Choroid plexus epithelial cell (primary cell): ENCODE results near the gene CPLX1.

Experiments
- DNase-seq: peaks from one replicate; pipeline ENCODE4 v3.0.0-alpha.2; 2010; ENCODE audit warnings: low read depth
- H3K4me3 ChIP-seq: 2 replicates; pipeline ENCODE4 v1.5.1; 2011; ENCODE audit warnings: low read depth, mild to moderate bottlenecking, control low read depth, low read length, moderate library complexity
- TF ChIP-seq, protein P1 (sequence below): conservative IDR thresholded peaks from 2 replicates; pipeline ENCODE4 v1.5.1; 2011; ENCODE audit warnings: low read depth, mild to moderate bottlenecking, control low read depth, inconsistent platforms, low read length, moderate library complexity

CPLX1 gene

GRCh38 chr4:829761-830600, 4.1 kb upstream of the CPLX1 start:
- DNase-seq: no peak

DNA sequence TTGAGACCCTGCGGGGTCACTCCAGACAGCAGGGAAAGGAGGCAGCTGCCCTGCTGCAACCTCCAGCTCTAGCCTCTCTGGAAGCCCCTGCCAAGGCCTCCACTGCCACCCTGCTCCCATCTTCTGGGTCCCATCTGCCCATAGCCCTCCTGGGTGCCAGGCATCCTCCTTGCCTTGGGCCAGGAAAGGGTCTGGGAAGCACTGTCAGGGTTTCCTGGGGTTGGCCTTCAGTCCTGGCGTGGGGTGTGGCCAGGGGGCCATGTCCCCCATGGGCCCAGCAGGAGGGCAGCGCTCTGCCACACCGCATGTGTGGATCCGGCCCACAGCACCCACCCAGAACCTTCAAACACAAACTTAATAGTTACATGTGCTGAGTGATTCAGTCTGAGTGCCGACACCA, 3.4 kb upstream of the CPLX1 start:
- no peak overlapping the region for H3K4me3 ChIP-seq

More at GRCh38 chr4:829761-830600, 4.1 kb upstream of the CPLX1 start:
- TF ChIP-seq, protein P1, sequence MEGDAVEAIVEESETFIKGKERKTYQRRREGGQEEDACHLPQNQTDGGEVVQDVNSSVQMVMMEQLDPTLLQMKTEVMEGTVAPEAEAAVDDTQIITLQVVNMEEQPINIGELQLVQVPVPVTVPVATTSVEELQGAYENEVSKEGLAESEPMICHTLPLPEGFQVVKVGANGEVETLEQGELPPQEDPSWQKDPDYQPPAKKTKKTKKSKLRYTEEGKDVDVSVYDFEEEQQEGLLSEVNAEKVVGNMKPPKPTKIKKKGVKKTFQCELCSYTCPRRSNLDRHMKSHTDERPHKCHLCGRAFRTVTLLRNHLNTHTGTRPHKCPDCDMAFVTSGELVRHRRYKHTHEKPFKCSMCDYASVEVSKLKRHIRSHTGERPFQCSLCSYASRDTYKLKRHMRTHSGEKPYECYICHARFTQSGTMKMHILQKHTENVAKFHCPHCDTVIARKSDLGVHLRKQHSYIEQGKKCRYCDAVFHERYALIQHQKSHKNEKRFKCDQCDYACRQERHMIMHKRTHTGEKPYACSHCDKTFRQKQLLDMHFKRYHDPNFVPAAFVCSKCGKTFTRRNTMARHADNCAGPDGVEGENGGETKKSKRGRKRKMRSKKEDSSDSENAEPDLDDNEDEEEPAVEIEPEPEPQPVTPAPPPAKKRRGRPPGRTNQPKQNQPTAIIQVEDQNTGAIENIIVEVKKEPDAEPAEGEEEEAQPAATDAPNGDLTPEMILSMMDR: no peak
- no peak overlapping the region for H3K4me3 ChIP-seq

GRCh38 chr4:828641-829271, 2.8 kb upstream of the CPLX1 start:
- TF ChIP-seq, protein P1: peak; percentile 13
- peak; percentile 14 for DNase-seq

More for the DNA sequence above, 3.4 kb upstream of the CPLX1 start:
- DNase-seq: no peak
- TF ChIP-seq, protein P1: no peak

DNA sequence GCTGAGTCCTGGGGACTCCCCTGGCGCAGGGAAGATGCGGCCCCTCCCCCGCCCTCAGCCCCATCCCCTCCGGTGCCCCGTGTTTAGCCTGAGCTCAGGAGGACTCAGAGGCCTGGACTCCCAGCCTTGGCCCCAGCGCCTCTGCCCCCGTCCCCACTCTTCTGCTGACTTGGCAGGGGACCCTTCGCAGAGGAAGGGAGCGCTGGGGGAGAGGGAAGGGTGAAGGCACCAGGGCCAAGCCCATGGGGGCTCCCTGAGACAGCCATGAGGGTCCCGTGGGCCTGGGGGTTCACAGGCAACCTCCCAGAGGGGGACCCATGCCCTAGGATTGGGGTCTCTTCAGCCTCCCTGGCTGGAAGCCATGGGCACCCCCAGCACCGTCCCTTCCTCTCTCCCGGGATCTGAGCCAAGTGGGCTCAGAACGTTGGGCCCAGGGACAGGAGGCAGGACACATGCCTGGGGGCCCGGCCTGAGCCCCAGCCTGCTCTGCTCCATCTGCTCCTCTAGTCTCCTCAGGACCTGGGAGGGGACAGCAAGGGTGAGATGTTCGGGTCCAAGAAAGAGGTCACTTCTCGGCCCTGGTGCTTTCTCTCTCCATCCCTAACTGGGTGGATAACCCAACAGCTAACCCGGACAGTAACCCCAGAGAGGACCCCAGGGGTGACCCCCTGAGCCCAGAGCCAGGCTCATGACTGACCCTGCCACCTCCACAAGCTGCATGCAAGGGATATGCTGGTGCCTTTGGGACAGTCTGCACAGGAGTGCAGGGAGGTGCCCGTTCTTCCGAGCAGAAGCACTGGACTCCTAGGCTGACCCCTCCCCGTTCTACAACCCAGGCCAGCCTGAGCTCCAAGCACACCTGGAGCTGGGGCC, 1.5 kb upstream of the CPLX1 start:
- no peak for DNase-seq
- TF ChIP-seq, protein P1: no peak
- no peak overlapping the region for H3K4me3 ChIP-seq

More at GRCh38 chr4:828641-829271, 2.8 kb upstream of the CPLX1 start:
- H3K4me3 ChIP-seq: no peak overlapping the region

DNA sequence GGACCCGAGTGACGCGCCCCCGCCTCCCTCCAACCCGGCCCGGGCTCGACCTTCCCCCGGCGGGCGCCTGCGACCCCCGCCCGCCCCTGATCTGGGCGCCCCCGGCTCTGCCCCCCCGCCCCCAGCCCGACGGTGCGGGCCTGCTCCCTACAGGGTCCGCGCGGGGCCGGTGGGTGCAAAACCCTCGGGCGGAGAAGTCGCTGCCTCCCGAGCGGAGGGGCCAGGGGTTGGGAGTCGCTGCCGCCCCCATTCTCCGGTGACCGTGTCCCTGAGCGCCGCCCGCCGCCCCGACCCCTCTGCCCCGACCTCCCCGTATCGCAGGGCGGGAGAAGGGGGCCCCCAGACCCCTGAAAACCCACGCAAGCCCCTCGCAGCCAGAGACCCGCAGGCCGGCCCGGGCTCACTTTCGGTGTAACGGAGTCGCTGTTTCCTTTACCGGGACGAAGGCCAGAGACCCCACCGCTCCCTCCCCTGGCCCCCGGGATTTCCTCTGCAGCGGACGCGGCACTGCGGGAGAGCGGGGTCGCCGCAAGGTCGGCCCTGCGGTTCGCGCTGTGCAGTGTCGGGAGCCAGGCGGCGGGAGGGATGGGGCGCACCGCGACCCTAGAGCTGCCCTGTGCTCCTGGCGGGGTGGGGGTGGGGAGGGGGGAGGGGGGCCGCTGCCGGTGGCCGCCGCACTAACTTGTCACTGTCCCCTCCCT, 729 bp upstream of the CPLX1 start:
- peak overlapping the region; percentile 11 for H3K4me3 ChIP-seq
- peak; percentile 18 for DNase-seq
- TF ChIP-seq, protein P1: no peak
